ENCODE data around the gene FBXO42.
"Not testable (repeated sequence)": the region's sequence is repeated elsewhere in the genome, so short reads cannot be mapped to it uniquely, and the experiment has no call there.

FBXO42 gene

GRCh38 chr1:16372535-16373285, 20.4 kb upstream of the FBXO42 start:
- DNase-seq (ENCODE audit: low read depth), result no peak

GRCh38 chr1:16371725-16372124, 19.4 kb upstream of the FBXO42 start:
- no peak for DNase-seq (ENCODE audit: low read depth)

- no peak for DNase-seq (ENCODE audit: low read depth)
Observed at GRCh38 chr1:16369821-16370220, 17.5 kb upstream of the FBXO42 start.

GRCh38 chr1:16367968-16368890, 15.9 kb upstream of the FBXO42 start:
- no peak for DNase-seq (ENCODE audit: low read depth)

- peak; percentile 72 for DNase-seq (ENCODE audit: low read depth)
Observed at GRCh38 chr1:16367258-16367967, 15.1 kb upstream of the FBXO42 start.

- peak; percentile 100 for DNase-seq (ENCODE audit: low read depth)
Observed at GRCh38 chr1:16366722-16367257, 14.5 kb upstream of the FBXO42 start, which contains the start of gene SZRD1. Gene SZRD1 (plus strand): TSS chr1:16367242. CDS start chr1:16367258, 16 bp downstream.

DNA sequence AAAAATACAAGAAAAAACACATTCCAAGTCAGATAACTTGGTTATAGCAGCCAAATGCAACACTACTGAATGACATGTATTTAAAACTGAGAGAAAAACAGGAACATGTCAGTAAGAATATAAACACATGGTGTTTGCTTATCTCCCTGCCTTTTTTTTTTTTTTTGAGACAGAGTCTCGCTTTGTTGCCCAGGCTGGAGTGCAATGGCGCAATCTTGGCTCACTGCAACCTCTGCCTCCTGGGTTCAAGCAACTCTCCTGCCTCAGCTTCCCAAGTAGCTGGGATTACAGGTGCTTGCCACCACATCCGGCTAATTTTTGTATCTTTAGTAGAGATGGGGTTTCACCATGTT, 12.8 kb upstream of the FBXO42 start:
- DNase-seq (ENCODE audit: low read depth), result not testable (repeated sequence)

GRCh38 chr1:16356867-16357266, 4.6 kb upstream of the FBXO42 start:
- DNase-seq (ENCODE audit: low read depth), result no peak

DNA sequence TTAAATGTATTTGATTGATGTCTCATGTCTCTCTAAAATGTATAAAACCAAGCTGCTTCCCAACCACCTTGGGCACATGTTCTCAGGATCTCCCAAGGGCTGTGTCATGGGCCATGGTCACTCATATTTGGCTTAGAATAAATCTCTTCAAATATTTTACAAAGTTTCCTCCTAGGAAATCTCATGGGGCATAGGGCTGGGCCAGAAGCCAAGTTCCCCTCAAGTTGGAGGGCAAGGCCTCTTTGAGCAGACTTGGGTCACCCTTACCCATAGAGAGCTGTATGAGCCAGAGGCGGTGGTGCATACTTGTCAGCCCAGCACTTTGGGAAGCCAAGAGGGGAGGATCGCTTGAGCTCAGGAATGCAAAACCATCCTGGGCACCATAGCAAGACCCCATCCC, 2.3 kb upstream of the FBXO42 start:
- DNase-seq (ENCODE audit: low read depth), result no peak

DNA sequence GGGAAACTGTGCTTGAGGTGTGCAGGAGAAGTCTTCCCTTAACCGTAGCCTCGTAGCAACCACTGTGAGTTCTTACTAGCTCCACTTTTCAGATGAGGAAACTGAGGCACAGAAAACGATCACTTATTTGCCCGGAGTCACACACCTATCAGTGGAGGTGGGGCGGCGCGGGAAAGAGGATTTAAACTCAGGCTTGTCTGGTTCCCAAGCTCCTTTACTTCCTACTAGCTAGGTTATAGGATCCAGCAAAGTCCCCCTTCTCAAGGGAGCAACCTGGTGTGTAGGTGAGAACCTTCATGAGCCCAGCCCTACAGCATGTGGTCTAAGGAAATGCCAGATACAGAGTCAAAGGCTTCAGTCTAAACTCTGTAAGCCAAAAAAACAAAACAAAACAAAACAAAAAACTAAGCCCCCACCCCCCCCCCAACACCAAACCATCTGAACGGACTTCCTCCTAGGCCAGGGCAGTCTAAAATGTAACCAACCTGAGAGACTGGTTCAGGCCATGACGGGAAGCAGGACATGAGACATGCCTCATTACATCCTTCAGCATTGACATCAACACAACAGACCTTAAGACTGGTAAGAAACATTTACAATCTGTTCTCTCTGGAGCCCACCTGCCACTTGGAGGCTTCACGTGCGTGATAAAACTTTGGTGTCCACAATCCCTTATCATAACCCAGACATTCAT, 709 bp upstream of the FBXO42 start:
- no peak for DNase-seq (ENCODE audit: low read depth)

DNA sequence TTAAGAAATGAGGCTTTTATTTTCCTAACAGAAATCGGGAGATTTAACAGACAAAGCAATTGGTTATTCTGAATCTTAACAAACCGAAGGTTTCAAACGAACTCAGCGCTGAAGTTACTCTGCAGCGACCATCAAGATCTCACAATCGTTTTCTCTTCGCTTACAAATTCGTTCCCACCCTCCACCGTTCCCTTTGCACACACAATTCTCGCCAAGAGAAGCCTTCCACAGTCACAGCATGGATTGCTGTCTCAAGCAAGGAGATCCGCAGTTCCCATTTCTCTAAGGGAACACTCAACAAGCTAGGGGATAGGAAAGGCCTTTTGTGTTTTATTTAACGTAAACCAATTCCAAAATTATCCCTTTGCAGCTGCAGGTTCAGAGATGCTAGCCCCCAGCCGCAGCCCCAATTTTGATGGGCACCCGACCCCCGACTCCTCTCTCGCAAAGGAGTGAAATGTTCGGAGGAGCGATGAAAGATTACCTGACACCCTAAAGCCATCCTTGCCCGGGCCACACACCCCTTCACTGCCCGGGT, 755 bp downstream of the FBXO42 start:
- DNase-seq (ENCODE audit: low read depth), result no peak

- DNase-seq (ENCODE audit: low read depth), result no peak
Observed at GRCh38 chr1:16349847-16350406, 2.4 kb downstream of the FBXO42 start.

DNA sequence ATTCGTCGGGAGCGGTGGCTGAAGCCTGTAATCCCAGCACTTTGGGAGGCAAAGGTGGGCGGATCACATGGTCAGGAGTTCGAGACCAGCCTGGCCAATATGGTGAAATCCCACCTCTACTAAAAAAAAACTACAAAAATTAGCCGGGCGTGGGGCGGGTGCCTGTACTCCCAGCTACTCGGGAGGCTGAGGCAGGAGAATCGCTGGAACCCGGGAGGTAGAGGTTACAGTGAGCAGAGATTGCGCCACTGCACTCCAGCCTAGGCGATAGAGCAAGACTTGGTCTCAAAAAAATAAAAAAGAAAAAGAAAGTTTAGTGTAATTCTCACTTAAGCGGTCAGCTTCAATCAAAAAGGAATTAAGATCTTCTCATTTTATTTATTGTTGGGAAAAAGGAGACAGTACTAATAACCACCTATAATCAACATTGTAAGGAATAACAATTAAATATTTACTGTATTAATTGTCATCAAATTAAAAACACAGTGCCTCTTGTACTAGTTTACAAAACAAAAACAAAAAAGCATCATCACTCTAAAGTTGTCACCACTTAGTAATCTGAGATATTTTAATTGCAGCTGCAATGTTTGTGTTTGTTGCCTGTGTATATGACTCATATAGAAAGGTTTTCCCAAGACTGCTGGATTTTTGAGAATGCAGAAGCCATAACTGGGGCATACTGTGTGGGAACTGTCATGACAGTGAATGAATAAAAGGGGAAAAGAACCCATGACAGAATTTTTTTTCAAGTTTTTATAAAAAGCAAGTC, 3.7 kb downstream of the FBXO42 start:
- no peak for DNase-seq (ENCODE audit: low read depth)

DNA sequence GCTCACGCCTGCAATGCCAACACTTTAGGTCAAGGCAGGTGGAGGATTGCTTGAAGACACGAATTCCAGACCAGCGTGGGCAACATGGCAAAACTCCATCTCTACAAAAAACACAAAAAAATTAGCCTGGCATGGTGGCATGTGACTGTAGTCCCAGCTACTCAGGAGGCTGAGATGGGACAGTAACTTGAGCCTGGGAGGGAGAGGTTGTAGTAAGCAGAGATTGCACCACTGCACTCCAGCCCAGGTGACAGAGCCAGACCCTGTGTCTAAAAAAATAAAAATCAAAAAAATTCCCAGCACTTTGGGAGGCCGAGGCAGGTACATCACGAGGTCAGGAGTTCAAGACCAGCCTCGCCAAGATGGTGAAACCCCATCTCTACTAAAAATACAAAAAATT, 9.0 kb downstream of the FBXO42 start:
- DNase-seq (ENCODE audit: low read depth), result not testable (repeated sequence)

DNA sequence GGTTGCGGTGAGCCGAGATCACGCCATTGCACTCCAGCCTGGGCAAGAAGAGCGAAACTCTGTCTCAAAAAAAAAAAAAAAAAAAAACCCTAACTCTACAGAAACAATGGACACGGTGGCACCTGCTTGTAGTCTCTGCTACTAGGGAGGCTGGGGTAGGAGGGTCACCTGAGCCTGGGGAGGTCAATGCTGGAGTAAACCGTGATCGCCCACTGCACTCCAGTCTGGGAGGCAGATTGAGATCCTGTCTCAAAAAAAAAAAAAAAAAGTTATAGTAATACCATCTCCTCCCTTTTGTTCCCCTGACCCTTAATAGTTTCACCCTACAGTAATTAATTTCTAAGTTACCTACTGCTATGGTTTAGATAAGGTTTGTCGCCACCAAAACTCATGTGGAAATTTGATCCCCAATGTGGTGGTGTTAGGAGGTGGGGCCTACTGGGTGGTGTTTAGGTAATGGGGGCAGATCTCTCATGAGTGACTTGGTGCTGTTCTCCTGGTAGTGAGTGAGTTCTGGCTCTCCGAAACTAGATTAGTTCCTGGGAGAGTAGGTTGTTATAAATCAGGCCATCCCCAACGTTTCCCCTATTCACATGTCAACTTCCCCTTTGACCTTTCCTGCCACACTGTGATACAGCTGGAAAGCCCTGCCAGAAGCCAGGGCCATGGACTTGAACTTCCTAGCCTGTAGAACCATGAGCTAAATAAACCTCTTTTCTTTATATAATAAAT, 9.8 kb downstream of the FBXO42 start:
- DNase-seq (ENCODE audit: low read depth), result no peak

DNA sequence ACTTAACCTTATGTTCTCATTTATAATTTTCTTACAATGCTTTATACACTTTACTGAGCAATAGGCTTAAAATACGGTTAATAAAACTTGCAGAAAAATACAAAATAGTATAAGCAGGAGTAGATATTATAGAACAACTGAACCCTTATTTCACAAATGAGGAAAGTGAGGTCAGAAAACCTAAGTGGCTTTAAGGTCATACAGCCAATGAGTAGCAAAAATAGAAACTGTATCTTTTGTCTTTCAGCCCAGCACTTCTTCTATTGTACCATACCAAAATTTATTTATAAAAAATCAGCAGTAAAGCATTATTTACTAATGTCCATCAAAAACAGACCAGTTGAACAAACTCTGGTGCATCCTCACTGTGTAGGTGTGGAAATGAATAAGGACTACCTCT, 11.6 kb downstream of the FBXO42 start:
- DNase-seq (ENCODE audit: low read depth), result no peak

DNA sequence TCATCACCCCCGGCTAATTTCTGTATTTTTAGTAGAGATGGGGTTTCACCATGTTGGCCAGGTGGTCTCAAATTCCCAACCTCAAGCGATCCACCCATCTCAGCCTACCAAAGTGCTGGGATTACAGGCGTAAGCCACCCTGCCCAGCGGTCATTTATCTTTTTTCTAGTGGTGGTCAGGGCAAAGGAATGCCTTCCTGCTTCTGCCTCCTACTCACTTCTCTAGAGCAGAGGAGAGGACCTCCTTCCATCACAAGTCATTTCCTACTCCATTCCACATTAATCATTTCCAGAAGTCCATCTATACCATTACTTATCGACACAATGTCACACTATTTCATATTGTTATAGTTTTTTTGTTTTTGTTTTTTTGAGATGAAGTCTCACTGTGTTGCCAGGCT, 13.3 kb downstream of the FBXO42 start:
- DNase-seq (ENCODE audit: low read depth), result no peak

GRCh38 chr1:16334655-16335340, 17.5 kb downstream of the FBXO42 start:
- DNase-seq (ENCODE audit: low read depth), result no peak

GRCh38 chr1:16326833-16327404, 25.4 kb downstream of the FBXO42 start:
- no peak for DNase-seq (ENCODE audit: low read depth)

Measured in CMK (cell line).